WI38 (cell line): ENCODE data around the gene ILF2.

ENCODE experiments used
- H3K4me3 ChIP-seq: 2 replicates; pipeline ENCODE4 v1.5.1; 2011; ENCODE audit warnings: low read depth, mild to moderate bottlenecking, control low read depth, low read length
- CTCF ChIP-seq: IDR thresholded peaks from 2 replicates; pipeline ENCODE4 v1.5.1; 2012; ENCODE audit warnings: low read depth, mild to moderate bottlenecking, control low read depth, low read length

ILF2 gene

DNA sequence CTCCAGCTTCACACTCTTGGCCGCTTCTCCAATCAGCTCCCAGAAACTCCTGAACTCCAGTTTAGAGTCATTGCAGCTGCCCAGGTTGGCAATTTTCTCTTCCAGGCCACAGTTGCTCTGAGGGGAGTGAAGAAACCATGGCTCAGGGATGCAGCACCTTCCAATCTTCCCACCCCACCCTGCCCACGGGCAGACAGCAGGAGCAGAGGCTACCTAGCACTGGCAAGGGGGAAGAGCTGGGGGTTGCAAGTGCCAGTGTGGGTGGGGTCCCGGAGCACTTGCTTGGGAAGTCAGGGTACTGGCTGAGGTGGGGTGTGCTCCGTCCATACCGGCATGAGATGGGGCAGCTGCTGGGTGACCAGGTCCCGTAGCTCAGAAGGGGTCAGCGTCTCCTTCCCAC is 55.9 kb downstream of the ILF2 start:
- no peak overlapping the region for H3K4me3 ChIP-seq
- no peak for TF ChIP-seq CTCF

GRCh38 chr1:153614189-153614900 is 56.4 kb downstream of the ILF2 start:
- H3K4me3 ChIP-seq, result no peak overlapping the region
- no peak for TF ChIP-seq CTCF

DNA sequence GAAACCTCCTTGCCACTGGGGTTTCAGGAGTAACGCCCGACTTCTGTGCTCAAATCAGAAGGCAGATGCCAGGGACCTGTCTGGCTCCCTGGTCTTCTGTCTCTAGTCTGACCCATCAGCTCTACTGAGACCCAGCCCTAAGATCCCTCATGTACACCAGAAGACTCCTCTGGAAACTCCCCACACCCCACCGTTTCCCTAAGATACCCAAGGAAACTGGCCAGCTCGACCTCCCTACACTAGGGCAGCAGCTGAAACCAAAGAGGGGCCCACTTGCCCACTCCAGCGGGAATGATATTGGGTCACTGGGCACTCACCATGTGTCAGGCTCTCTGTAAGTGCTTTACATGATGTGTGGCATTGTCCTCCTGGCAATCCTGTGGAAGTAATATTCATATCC is 57.4 kb downstream of the ILF2 start:
- TF ChIP-seq CTCF, result no peak
- H3K4me3 ChIP-seq, result peak overlapping the region; percentile 94

DNA sequence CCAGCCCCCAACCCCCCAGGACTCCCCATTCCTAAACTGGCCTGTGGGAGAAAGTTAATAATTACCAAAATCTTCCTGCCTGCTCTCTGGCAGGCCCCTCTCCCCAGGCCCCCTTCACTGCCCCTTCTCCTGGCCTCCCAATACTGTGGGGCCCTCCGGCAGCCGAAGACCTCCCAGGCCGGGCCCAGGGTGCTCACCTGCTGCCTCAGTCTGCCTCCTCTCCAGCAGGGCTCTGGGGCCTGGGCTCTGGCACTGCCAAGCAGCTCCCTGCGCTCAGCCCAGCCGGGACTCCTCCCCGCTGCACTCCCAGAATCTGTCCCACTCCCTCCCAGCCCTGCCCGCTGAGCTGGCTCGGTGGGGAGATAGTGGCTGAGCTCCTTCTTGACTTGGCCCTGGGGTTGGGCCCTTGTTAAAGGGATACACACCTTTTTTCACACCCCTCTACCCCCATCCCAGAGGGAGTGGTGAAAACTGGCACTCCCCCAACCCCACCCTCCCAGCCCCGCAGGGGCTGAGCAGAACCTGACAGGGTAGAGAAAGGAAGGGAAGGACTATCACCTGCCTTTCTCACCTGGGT is 58.0 kb downstream of the ILF2 start, which contains the start of gene S100A16:
Gene S100A16 (minus strand): TSS at position 383 of the 577 bp plus-strand sequence. CDS start 4,986 bp downstream, outside the sequence.
- TF ChIP-seq CTCF, result no peak
- peak within 1 kb of the TSS; percentile 94 for H3K4me3 ChIP-seq

DNA sequence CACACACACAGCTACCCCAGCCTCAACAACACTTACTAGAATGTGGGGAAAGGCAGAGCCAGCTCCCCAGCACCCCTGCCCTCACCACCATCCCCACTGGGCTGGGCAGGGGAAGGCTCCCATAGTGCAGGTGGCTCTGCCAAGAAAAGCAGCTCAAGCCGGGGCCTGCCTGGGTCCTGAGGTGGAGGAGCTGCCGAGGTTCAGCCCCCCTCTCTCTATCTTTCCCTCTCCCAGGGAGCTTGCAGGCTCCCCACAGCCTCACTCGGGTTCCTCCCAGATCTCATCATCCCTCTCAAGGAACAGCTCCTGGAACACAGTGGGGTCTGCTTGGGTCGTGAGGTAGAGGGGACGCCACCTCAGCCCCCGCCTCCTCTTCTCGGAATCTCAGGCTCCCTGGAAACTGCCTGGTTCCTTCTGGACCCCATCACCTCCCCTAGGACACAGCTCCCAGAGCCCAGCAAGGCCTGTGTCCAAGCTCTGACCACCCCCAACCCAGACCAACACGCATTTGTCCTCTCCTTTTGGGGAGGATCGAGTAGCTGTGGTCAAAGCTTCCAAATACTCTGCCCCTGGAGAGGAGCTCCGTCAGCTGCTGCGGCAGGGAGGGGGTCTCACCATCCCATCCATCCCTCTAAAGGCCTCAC is 58.6 kb downstream of the ILF2 start:
- H3K4me3 ChIP-seq, result peak overlapping the region; percentile 94
- TF ChIP-seq CTCF, result no peak
